OCI-LY7 (cell line): ENCODE data around the gene CYP2W1. TPM values are rescaled to one million over a fixed set of nuclear protein-coding genes. Genes with fewer than 3 reads are reported as not detected.

Experiments used
- BruUV-seq: library from RNA; stranded (reverse); fragments of 400-500 nt; replicated peaks from 2 replicates; lab custom pipeline; 2021; lab: Mats Ljungman, UMichigan
- CTCF ChIA-PET: fragments of 300-600 bp; sonication (Branson Sonifier 250); formaldehyde crosslinking; loops from one replicate; lab custom pipeline; 2022; ENCODE audit warnings: antibody characterized with exemption; ENCODE audit not compliant: unreplicated experiment; lab: Charles Lee
- POLR2A ChIA-PET: fragments of 300-600 bp; sonication (Branson Sonifier 250); formaldehyde crosslinking; loops from one replicate; lab custom pipeline; 2022; ENCODE audit warnings: antibody characterized with exemption; lab: Charles Lee
- DNase-seq: peaks from one replicate; pipeline ENCODE4 v3.0.0-alpha.2; 2015; ENCODE audit warnings: low spot score
- H2AFZ ChIP-seq: fragments of 200-600 bp; sonication (generic), shearing (Covaris generic); 2 replicates; pipeline ENCODE4 v1.6.1; 2014; ENCODE audit warnings: mild to moderate bottlenecking, antibody characterized with exemption, low read length, moderate library complexity
- H3K27ac ChIP-seq: fragments of 200-600 bp; sonication (generic); 2 replicates; pipeline ENCODE4 v1.5.1; 2014; ENCODE audit warnings: mixed run types, low read depth, mild to moderate bottlenecking, moderate library complexity, low read length, inconsistent platforms; ENCODE audit not compliant: poor library complexity, severe bottlenecking
- H3K36me3 ChIP-seq: fragments of 200-600 bp; sonication (generic); 2 replicates; pipeline ENCODE4 v1.6.1; 2014; ENCODE audit warnings: mild to moderate bottlenecking, antibody characterized with exemption, low read length, moderate library complexity, mixed read lengths; ENCODE audit not compliant: insufficient read depth
- H3K4me1 ChIP-seq: fragments of 200-600 bp; sonication (generic); 2 replicates; pipeline ENCODE4 v1.5.1; 2014; ENCODE audit warnings: mild to moderate bottlenecking, low read length; ENCODE audit not compliant: insufficient read depth, poor library complexity, severe bottlenecking
- H3K4me2 ChIP-seq: fragments of 200-600 bp; sonication (generic); 2 replicates; pipeline ENCODE4 v1.6.1; 2014; ENCODE audit warnings: mild to moderate bottlenecking, low read length
- H3K4me3 ChIP-seq: fragments of 200-600 bp; sonication (generic); 2 replicates; pipeline ENCODE4 v1.5.1; 2014; ENCODE audit warnings: mild to moderate bottlenecking, low read depth, low read length; ENCODE audit not compliant: poor library complexity, severe bottlenecking
- H3K79me2 ChIP-seq: fragments of 200-600 bp; sonication (generic); 2 replicates; pipeline ENCODE4 v1.6.1; 2016; ENCODE audit warnings: low read depth, mild to moderate bottlenecking, low read length, moderate library complexity, mixed read lengths; ENCODE audit not compliant: insufficient read depth
- H3K9me2 ChIP-seq: fragments of 200-600 bp; sonication (generic); 2 replicates; pipeline ENCODE4 v1.6.1; 2016; ENCODE audit warnings: mild to moderate bottlenecking, low read length, mixed read lengths; ENCODE audit not compliant: insufficient read depth
- H3K9me3 ChIP-seq: fragments of 200-600 bp; sonication (generic); 2 replicates; pipeline ENCODE4 v1.6.1; 2014; ENCODE audit warnings: mild to moderate bottlenecking, mixed run types, low read length, mixed read lengths
- H4K20me1 ChIP-seq: fragments of 200-600 bp; sonication (generic); 2 replicates; pipeline ENCODE4 v1.6.1; 2014; ENCODE audit warnings: mild to moderate bottlenecking, antibody characterized with exemption, low read length, moderate library complexity, mixed read lengths; ENCODE audit not compliant: insufficient read depth
- EZH2phosphoT487 ChIP-seq: fragments of 200-600 bp; sonication (generic); IDR thresholded peaks from 2 replicates; pipeline ENCODE4 v1.6.1; 2018; ENCODE audit warnings: low read depth, borderline replicate concordance, mild to moderate bottlenecking, mixed run types, antibody characterized with exemption, low read length, moderate library complexity, mixed read lengths
- intact Hi-C: fragments of 100-400 bp; cut with micrococcal nuclease; formaldehyde crosslinking; loops from one replicate; pipeline ENCODE4 v1.10.0; 2022; ENCODE audit not compliant: unreplicated experiment
- total RNA-seq, 2 experiments: library from RNA; depleted of rRNA in 1 of 2; stranded (reverse); fragments of >200 nt in 1 of 2; shearing (Covaris generic) in 1 of 2; gene quantifications; 2 replicates each; pipeline ENCODE4 v1.2.3, GENCODE V29; 2014 to 2022
- TF ChIP-seq, protein P1 (sequence below): fragments of 200-600 bp; sonication (generic); conservative IDR thresholded peaks from 2 replicates; pipeline ENCODE4 v1.5.1; 2014; ENCODE audit warnings: mild to moderate bottlenecking, antibody characterized with exemption, low read length, moderate library complexity, mixed read lengths

CYP2W1 gene
- total RNA-seq, 2 experiments from 2014 or later = 1.3 TPM; not detected in 1

DNA sequence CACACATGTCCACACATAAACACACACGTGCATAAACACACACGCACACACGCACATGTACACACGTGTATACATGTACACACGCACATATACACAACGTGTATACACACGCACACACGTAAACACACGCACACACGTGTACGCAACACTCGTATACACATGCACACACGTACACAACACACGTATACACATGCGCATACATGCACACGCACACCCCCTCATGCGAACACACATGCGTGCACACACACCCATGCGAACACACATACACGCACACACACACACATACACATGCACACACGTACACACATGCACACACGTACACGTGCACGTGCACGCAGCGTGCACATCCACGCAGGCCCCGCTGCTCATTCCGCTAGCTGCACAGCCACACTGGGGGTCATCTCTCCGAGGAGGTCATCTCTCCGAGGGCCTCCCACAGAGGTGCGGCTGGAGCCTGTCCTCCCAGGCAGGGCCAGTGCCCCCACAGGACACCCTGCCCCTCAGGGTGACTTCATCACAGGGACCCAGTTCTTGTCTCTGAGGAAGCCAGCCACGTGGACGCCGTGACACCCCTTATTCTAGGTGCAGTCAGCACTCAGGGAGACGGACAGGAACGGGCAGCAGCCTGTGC is 25.9 kb downstream of the CYP2W1 start:
- no peak overlapping the region for H2AFZ ChIP-seq
- intact Hi-C loops = no loop called here
- H3K4me3 ChIP-seq = no peak overlapping the region
- peaks cover 39% of the 10 kb centered on the region for H3K36me3 ChIP-seq
- no peak for DNase-seq
- H3K9me2 ChIP-seq = no peaks in the 10 kb centered on the region
- ChIA-PET CTCF (no interaction called here), POLR2A (no interaction called here)
- no peaks in the 10 kb centered on the region for H3K9me3 ChIP-seq
- no peak overlapping the region for H3K27ac ChIP-seq
- H3K4me1 ChIP-seq = peaks cover 10% of the 10 kb centered on the region
- TF ChIP-seq, protein P1, sequence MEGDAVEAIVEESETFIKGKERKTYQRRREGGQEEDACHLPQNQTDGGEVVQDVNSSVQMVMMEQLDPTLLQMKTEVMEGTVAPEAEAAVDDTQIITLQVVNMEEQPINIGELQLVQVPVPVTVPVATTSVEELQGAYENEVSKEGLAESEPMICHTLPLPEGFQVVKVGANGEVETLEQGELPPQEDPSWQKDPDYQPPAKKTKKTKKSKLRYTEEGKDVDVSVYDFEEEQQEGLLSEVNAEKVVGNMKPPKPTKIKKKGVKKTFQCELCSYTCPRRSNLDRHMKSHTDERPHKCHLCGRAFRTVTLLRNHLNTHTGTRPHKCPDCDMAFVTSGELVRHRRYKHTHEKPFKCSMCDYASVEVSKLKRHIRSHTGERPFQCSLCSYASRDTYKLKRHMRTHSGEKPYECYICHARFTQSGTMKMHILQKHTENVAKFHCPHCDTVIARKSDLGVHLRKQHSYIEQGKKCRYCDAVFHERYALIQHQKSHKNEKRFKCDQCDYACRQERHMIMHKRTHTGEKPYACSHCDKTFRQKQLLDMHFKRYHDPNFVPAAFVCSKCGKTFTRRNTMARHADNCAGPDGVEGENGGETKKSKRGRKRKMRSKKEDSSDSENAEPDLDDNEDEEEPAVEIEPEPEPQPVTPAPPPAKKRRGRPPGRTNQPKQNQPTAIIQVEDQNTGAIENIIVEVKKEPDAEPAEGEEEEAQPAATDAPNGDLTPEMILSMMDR = no peak
- no peak for TF ChIP-seq EZH2phosphoT487
- no peaks in the 10 kb centered on the region for H4K20me1 ChIP-seq
- no peaks in the 10 kb centered on the region for H3K79me2 ChIP-seq
- BruUV-seq = no TSS peak
- no peak overlapping the region for H3K4me2 ChIP-seq

DNA sequence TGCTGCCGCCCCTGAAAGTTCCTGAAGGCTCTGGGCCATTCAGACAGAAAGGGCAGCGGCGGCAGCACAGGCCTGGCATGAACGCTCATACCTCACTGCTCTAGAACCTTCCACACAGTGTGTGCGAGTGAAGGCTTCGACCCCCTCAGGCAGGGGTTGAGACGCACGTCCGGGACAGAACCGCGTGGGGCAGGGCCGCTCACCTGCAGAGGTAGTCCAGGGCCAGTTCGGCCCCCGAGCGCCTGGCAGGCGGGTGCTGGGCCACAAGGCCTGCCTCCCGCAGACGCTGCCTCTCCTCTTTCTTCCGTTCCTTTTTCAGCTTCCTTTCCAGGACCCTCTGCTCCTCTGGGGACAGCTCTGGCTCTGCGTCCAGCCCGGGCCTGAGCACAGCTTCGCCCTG is 26.8 kb downstream of the CYP2W1 start:
- no peak overlapping the region for H2AFZ ChIP-seq
- TF ChIP-seq EZH2phosphoT487 = no peak
- TF ChIP-seq, protein P1 = no peak
- peaks cover 1% of the 10 kb centered on the region for H3K4me1 ChIP-seq
- ChIA-PET CTCF (no interaction called here), POLR2A (no interaction called here)
- no peak for DNase-seq
- H3K27ac ChIP-seq = no peak overlapping the region
- no peak overlapping the region for H3K4me2 ChIP-seq
- no peaks in the 10 kb centered on the region for H3K79me2 ChIP-seq
- no peaks in the 10 kb centered on the region for H3K9me2 ChIP-seq
- no TSS peak for BruUV-seq
- no peak overlapping the region for H3K4me3 ChIP-seq
- intact Hi-C loops = no loop called here
- no peaks in the 10 kb centered on the region for H4K20me1 ChIP-seq
- H3K36me3 ChIP-seq = peaks cover 39% of the 10 kb centered on the region
- no peaks in the 10 kb centered on the region for H3K9me3 ChIP-seq

DNA sequence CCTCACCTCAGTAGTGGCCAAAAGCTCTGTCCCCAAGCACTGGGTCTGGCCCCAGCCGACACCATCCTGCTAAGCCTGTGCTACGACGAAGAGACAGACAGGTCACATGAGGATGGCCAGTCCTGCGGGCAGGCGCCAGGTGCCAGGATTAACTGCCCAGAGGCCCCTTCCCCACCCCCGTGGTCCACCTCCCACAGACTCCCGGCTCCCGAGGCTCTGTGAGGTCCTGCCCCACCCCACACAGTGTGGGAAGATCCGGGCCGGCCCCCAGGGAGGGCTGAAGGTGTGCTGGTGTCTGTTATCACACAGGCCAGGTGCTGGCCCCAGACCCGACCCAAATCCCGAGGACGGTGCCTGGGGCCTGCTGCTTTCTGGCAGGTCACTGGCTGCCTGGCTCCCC is 27.2 kb downstream of the CYP2W1 start:
- Histone ChIP-seq H3K4me3 (no peak overlapping the region), H3K36me3 (peaks cover 39% of the 10 kb centered on the region), H3K4me1 (peaks cover 5% of the 10 kb centered on the region), H3K4me2 (no peak overlapping the region), H3K27ac (no peak overlapping the region), H3K9me2 (no peaks in the 10 kb centered on the region), H3K79me2 (no peaks in the 10 kb centered on the region), H4K20me1 (no peaks in the 10 kb centered on the region), H2AFZ (no peak overlapping the region), H3K9me3 (no peaks in the 10 kb centered on the region)
- BruUV-seq = no TSS peak
- intact Hi-C loops = no loop called here
- no peak for TF ChIP-seq EZH2phosphoT487
- TF ChIP-seq, protein P1 = no peak
- DNase-seq = no peak
- CTCF ChIA-PET = no interaction called here
- POLR2A ChIA-PET = no interaction called here
